NCI-H2196 (cell line): ENCODE data around the gene CAMK2B.

Experiments
- DNase-seq: peaks from one replicate; lab custom pipeline; 2025; ENCODE audit not compliant: unreplicated experiment; lab: John Stamatoyannopoulos, UW

Gene CAMK2B

GRCh38 chr7:44258423-44258760 lies 67.0 kb downstream of the CAMK2B start:
- no peak for DNase-seq

GRCh38 chr7:44257618-44258422 lies 67.6 kb downstream of the CAMK2B start:
- DNase-seq = no peak

GRCh38 chr7:44257213-44257612 lies 68.2 kb downstream of the CAMK2B start:
- DNase-seq = no peak

GRCh38 chr7:44256459-44256858 lies 68.9 kb downstream of the CAMK2B start:
- no peak for DNase-seq

GRCh38 chr7:44251881-44252280 lies 73.5 kb downstream of the CAMK2B start:
- DNase-seq = no peak

- no peak for DNase-seq
Measured at GRCh38 chr7:44251269-44251668, 74.1 kb downstream of the CAMK2B start.

GRCh38 chr7:44249639-44250234 lies 75.7 kb downstream of the CAMK2B start:
- DNase-seq = no peak

- peak; percentile 14 for DNase-seq
Measured at GRCh38 chr7:44247868-44248651, 77.3 kb downstream of the CAMK2B start.

- DNase-seq = no peak
Measured at GRCh38 chr7:44246396-44247113, 78.8 kb downstream of the CAMK2B start.

GRCh38 chr7:44244282-44244681 lies 81.1 kb downstream of the CAMK2B start:
- no peak for DNase-seq

- DNase-seq = no peak
Measured at GRCh38 chr7:44242091-44242490, 83.3 kb downstream of the CAMK2B start.

GRCh38 chr7:44240983-44241510 lies 84.3 kb downstream of the CAMK2B start:
- DNase-seq = peak; percentile 78

- DNase-seq = no peak
Measured at GRCh38 chr7:44240376-44240775, 85.0 kb downstream of the CAMK2B start.

GRCh38 chr7:44239361-44239760 lies 86.0 kb downstream of the CAMK2B start:
- no peak for DNase-seq

- no peak for DNase-seq
Measured at GRCh38 chr7:44238116-44238695, 87.2 kb downstream of the CAMK2B start.

GRCh38 chr7:44237696-44238095 lies 87.7 kb downstream of the CAMK2B start:
- DNase-seq = no peak

- DNase-seq = no peak
Measured at GRCh38 chr7:44236333-44236728, 89.1 kb downstream of the CAMK2B start.

GRCh38 chr7:44235582-44236332 lies 89.6 kb downstream of the CAMK2B start:
- peak; percentile 66 for DNase-seq

GRCh38 chr7:44235066-44235465 lies 90.3 kb downstream of the CAMK2B start:
- no peak for DNase-seq
